GM19455 (cell line): Measurements from ENCODE around the gene TMEM176A.

Experiments used
- ATAC-seq: cut with Tn5 transposase; IDR thresholded peaks from one replicate; pipeline ENCODE4 v1.9.1; 2021; ENCODE audit not compliant: unreplicated experiment

Gene TMEM176A

DNA sequence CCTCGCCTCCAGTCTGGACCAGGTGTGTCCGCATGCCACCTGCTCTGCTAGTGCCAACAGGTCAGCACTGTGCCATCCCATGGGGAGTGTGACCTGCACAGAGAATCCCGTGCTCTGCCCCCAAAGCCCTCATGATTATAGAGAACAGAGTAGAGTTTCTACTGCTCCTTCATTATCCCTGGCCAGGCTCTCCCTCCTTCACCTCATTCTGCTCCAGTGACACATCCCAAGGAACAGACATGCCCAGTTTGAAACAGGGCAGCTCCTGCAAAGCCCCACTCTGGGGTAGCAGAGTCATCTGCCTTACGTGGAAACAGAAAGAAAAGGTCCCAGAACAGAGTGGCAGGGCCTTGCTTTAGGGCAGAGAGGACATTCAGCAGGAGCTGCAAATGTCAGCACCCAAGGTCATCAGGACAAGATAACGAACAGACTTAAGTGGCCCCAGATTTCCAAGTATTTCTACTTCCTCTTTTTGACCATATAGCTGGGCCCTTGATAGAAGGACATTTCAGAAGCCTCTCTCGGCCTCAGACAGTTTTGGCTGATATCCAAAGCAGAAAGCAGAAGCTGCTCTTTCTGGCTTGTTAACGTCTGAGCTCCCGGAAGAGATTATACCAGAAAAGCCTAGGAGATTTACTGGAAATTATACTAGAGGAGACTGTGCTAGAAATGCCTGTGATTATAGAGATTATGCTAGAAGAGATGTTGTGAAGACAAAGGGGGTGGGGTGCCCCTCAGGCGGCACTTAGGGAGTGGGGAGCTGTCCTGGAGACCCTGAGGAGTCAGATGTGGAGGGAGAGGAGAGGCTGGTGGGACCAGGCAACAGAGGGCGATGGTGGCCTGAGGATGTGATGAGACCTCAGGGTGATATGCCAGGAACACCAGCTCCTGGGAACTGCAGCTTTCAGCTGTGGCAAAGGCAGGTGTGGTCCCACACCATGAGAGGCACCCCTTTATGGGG lies 13.0 kb upstream of the TMEM176A start:
- ATAC-seq, result no peak

DNA sequence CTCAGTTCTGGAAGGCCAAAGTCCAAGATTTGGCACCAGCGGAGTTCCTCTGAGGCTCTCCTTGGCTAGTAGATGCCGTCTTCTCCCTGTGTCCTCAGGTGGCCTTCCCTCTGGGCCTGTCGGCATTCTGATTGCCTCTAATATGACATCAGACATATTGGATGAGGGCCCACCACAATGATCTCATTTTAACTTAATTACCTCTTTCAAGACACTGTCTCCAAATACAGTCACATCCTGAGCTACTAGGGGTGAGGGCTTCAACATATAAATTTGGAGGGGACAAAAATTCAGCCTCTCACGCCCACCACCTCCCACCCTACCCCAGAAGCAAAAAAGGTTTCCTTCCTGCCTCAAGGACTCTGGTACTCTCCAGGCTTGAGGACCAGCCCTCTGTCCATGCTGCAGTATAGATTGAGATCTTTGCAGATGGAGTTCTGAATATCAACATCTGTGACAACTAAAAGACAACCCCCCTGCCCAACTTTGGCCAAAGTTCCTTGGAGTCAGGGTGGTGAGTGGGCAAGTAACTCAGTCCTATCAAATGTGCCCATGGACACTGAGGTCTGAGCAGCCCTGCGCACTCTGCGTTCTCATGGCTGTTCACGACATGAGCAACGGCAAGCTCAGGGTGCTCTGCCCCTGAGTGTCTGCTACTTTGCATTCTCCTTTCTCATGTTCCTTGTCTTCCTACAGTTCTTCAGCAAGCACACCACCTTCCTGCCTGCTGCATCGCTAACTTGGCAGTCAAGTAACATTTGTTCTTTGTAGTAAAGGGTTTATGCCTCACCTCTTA lies 11.9 kb upstream of the TMEM176A start:
- ATAC-seq, result no peak

- no peak for ATAC-seq
These were observed 10.0 kb upstream of the TMEM176A start for GRCh38 chr7:150790416-150791075.

DNA sequence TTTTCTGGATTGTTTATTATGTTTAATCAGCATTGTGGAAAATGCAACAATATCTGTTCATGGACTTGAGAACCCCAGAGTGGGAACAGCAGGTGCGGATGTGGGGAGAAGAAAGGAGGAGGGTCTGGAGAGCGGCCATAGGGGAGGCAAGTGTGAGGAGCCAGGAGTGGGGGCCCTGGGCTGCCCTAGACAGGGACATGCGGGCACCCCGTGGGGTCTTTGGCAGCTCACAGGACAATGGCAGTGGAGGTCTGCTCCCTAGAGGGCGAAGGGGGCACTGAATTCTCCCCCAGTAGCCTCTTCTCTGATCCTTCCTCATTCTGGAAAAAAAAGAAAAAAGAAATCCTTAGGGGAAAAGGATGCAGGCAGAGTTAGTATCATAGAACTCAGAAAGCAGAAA lies 9.3 kb upstream of the TMEM176A start:
- ATAC-seq, result no peak

DNA sequence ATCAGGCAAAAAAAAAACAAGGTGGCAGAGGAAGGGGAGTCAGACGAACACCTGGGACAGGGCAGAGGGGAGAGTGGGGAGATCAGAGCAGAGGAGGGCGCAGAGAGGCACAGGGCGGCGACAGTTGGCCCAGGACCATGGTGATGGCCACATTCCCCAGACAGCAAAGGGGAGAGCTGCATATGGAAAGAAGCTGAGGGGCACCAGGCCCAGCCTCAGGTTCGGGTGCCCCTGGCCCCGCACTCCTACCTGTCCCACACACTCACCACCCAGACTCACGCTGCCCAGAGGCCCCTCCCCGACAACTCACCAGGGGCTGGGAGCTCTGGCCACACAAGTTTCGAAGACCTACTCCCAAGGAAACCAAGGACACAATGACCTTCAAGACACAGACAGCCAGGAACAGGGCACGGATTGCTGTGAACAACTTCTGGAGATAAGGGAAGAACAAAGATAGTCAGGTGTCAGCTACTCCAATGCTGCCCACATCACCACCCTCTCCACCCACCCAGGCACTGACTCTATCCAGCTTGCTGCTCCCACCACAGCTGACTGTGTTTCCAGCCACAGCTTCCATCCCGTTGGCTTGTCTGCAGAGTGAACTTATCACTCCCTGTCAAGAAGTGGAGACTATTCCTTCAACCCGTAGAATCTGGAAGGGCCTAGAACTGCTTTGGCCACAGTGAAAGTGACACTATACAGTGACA lies 8.7 kb upstream of the TMEM176A start:
- no peak for ATAC-seq

DNA sequence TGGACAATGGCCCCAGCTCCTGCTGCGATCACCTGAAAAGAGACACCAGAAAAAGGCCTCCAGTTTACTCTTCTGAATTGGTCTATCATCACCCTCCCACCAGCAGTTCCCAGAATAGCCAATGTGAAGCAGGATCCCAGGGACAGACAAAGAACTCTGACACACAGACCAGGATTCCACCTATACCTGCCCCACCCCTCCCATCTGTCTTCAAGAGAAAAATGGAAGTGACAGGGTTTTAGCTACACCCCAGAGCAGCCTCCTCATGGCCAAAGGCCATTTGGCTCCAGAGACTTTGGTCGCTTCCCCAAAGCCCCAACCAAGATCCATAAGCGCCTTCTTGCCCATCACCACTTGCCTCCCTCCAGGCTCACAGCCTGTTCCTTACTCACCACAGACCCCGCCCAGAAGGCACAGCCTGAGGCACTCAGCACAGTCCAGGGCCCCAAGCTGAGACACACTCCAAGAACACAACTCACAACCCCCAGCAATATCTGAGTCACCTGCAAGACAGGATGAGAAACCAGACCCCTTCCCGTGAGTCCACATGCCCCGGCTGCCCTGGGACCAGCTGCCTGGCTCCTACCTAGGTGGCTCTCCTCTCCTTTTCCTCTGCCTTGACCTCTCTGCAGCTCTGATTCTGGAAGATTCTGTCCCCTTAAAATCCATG lies 6.9 kb upstream of the TMEM176A start:
- no peak for ATAC-seq

- ATAC-seq, result no peak
These were observed 2.9 kb upstream of the TMEM176A start for GRCh38 chr7:150797661-150798060.

GRCh38 chr7:150799156-150799555 lies 1.4 kb upstream of the TMEM176A start:
- ATAC-seq, result no peak

GRCh38 chr7:150799741-150800580 lies 608 bp upstream of the TMEM176A start, which contains the start of gene TMEM176B:
TSS of gene TMEM176B (minus strand) at chr7:150800364. CDS start at chr7:150796569, 3,795 bp downstream.
- no peak for ATAC-seq

- no peak for ATAC-seq
These were observed 825 bp downstream of the TMEM176A start for GRCh38 chr7:150801242-150801945.

DNA sequence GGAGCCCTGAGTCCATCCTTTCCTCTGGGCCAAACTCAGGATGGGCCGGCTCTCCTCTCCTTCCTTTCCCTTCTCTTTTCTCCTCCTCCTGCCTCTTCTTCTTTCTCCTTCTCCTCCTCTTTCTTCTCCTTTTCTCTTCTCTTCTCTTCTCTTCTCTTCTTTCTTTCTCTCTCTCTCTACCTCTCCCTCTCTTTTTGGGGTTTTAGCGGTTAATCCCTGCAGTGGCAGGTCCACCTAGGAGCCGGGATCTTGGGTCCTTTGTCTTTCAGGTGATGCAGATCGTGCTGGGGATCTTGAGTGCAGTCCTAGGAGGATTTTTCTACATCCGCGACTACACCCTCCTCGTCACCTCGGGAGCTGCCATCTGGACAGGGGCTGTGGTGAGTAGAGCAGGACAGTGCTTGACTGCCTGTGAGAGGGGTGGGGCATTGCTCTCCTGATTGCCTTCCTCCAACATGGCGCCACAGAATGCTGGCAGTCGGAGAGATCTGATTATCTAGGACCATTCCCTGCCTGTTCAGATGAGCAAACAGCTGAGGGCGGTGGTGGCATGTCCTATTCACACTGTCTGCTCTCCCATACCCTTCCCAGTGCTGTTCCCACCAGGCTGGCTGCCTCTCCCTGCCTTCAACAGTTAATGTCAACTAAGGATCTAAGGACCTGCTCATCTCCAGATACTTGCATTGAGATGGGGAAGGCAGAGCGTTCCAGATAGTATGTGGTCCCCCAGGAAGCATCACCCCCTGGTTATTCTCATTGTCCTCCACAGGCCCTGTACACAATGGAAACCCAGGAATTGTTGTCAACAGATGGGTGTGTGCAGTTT lies 1.6 kb downstream of the TMEM176A start:
- no peak for ATAC-seq

DNA sequence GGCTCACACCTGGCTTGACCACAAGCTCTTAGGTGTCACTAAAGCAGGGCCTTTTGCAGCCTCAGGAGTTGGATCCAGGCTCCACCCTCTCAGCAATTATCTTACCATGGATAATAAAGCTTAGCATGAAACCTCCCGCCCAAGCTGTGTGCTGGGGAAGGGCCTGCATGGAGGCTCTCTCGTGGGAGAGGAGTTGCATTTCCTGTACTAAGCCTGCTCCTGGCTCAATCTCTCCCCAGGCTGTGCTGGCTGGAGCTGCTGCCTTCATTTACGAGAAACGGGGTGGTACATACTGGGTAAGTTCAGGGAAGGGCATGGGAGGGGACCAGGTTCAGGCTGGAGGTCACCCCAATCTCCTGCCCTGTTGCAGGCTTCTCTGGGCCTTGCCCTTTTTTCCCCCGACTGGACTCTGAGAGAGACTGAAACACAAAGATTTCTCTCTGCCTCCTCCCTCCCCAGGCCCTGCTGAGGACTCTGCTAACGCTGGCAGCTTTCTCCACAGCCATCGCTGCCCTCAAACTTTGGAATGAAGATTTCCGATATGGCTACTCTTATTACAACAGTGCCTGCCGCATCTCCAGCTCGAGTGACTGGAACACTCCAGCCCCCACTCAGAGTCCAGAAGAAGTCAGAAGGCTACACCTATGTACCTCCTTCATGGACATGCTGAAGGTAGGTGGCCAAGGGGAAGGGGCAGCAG lies 2.7 kb downstream of the TMEM176A start:
- ATAC-seq, result no peak

DNA sequence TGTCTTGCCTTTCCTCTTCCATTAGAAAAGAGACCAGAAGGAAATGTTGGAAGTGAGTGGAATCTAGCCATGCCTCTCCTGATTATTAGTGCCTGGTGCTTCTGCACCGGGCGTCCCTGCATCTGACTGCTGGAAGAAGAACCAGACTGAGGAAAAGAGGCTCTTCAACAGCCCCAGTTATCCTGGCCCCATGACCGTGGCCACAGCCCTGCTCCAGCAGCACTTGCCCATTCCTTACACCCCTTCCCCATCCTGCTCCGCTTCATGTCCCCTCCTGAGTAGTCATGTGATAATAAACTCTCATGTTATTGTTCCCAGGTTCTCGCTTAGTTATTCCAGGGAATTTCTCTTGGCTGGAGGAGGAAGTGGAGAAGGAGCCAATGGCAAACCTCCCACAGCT lies 4.2 kb downstream of the TMEM176A start:
- ATAC-seq, result no peak

GRCh38 chr7:150805864-150806263 lies 5.3 kb downstream of the TMEM176A start:
- no peak for ATAC-seq

GRCh38 chr7:150806454-150806853 lies 5.9 kb downstream of the TMEM176A start:
- ATAC-seq, result no peak

DNA sequence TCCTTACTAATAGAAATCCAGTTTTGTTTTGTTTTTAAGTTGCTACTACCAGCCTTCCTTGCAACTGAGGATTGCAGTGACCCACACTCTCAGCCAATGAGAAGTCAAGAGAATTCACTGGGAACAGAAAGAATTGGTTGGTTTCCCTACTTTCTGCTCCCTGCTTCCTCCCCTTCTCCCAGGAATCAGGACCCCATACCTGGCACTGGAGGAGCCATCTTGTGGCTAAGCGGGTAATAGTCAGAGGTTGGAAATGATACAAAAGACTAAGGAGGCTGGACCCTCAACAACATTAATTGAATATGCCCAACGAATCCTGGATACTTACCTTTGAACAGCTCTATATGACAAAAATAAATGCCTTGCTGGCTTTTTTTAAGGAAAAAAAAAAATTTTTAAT lies 6.3 kb downstream of the TMEM176A start:
- no peak for ATAC-seq
